ENCODE measurements around the gene TMCC2. TPM values are rescaled to one million over a fixed set of nuclear protein-coding genes. Genes with fewer than 3 reads are reported as not detected.

The TMCC2 gene
- total RNA-seq, 4 donors from 2014 or later = 0.33 to 2.1 (median 1.1) TPM

DNA sequence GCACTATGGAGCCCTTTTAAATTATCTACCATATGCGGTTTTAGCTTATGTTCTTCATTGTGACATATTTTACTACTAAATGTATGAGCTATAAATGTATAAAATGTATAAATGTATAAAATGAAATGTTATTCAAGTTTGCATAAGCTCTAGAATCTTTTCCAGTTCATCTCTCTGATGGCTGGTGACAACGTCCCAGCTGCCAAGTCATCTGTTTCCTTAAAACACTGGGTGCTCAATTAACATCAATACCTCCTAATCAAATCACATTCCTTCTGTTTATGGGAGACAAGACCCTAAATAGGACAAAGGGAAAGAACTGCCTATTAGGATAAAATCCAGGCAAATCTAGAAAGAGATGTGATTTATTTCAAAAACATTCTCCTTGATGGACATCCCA is 39.1 kb upstream of the TMCC2 start:
- TF ChIP-seq, protein P1, sequence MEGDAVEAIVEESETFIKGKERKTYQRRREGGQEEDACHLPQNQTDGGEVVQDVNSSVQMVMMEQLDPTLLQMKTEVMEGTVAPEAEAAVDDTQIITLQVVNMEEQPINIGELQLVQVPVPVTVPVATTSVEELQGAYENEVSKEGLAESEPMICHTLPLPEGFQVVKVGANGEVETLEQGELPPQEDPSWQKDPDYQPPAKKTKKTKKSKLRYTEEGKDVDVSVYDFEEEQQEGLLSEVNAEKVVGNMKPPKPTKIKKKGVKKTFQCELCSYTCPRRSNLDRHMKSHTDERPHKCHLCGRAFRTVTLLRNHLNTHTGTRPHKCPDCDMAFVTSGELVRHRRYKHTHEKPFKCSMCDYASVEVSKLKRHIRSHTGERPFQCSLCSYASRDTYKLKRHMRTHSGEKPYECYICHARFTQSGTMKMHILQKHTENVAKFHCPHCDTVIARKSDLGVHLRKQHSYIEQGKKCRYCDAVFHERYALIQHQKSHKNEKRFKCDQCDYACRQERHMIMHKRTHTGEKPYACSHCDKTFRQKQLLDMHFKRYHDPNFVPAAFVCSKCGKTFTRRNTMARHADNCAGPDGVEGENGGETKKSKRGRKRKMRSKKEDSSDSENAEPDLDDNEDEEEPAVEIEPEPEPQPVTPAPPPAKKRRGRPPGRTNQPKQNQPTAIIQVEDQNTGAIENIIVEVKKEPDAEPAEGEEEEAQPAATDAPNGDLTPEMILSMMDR (IDR thresholded peaks at IDR 0.05; ENCODE audit: low read depth) = no peak

DNA sequence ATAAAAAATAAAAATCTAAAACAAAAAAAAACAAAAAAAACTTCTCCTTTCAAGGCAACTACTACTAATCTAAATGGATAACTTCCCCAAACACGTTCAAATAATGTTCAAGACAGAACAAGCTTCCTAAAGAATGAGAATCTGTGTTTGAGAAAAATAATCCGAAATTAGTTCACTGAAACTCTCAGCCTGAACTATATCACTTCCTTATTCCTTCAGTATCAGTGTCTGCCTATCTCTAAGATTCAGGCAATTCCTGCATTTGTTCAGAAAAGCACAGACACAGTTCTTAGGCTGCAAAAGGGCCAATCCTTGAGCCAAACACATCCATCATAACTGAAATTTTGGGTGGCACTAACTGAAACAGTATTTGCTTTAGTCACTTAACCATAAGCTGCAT is 38.6 kb upstream of the TMCC2 start:
- TF ChIP-seq, protein P1 (IDR thresholded peaks at IDR 0.05; ENCODE audit: low read depth) = no peak

DNA sequence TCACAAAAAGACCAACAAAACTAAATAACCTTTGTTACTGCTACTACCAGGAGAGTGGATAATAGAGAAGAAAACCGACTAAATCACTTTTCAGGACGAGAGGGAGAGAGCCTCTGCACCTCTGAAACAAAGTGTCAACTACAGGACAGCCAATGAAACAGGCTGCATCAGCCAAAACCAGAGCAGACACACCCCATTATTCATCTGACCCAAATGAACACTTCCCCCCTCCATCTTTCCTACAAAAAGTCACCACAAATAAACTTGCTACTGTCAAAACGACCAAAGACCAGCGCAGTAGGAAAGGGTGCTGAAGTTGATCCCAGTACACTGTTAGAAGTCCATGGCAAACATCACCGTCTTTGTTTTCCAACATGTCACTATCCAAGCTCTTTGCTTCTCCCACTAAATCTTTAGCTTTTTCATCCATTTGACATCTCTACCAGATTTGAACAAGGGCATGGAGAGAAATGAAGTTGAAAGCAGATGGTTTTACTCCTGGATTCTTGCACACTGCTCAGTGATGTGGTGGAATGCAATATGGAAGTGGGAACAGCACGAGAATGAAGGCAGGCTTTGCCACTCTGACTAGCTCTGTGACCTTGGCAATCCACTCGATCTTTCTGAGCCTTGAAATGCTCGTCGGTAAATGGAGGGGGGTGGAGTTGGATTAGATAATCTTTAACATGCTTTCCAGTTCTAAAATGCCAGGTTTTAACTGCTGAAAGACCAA is 36.7 kb upstream of the TMCC2 start:
- TF ChIP-seq, protein P1 (IDR thresholded peaks at IDR 0.05; ENCODE audit: low read depth) = no peak

DNA sequence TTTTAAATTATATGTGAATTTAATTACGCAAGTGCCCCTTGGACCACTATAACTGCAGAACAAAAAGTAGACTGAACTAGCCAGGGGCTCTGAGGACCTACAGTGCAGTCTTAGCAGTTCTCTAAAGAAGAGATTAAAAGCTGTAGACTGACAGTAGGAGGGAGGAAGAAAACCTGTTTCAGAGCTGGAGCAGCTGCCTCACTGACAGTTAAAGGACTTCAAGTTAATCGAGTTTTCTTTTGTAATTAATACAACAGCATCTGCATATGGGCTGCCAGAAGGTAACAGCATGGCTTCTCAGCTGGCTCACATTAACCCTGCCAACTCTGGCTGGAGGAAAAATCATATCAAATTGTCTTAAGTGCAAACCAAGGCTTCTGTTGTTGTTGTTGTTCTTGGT is 36.1 kb upstream of the TMCC2 start:
- TF ChIP-seq, protein P1 (IDR thresholded peaks at IDR 0.05; ENCODE audit: low read depth) = no peak

DNA sequence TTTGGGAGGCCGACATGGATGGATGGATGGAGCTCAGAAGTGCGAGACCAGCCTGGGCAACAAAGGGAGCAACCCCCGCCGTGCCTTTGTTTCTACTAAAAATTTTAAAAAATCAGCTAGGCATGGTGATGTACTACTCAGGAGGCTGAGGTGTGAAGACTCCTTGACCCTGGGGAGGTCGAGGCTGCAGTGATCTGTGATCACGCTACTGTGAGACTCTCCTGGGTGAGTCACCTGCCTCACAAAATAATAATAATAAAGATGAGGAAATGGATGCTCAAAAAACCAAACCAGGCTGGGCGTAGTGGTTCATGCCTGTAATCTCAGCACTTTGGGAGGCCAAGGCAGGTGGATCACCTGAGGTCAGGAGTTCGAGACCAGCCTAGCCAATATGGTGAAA is 35.5 kb upstream of the TMCC2 start:
- TF ChIP-seq, protein P1 (IDR thresholded peaks at IDR 0.05; ENCODE audit: low read depth) = no peak

DNA sequence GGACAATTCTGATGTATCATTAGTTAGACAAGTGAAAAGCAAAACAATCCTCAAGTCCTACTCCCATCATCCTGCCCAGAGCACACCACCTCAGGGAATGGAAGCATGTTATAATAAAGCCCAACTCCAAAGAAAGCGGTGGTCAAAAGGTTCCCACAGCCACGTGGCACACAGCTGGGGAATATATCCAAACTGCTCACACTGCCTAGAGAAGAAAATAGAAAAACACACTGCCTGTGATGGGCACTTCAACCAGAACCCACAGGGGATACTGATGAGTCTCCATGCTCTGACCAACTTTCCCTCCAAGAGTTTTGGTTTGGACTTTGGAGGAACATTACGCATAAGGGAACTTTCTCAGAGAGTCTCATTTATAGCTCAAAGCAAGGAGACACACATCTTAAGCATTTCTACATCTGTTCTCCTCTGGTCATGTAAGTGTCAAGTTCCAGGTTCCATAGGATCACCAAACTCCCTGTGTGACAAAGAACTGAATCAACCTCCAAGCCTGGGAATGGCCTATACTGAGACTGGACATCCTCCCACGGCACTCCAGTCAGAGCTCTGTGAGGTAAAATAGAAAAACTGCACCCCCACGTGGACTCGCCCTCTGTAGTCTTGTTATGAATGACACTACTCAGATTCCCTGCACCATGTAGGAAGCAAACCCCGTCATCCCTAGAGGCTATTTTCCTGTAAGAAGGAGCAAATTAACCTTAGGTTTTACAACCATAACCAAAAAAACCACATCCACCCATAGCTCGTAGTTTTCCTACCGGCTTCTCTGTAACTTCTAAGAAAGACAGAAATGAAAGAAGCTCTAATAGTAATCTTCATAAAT is 28.4 kb upstream of the TMCC2 start:
- TF ChIP-seq, protein P1 (IDR thresholded peaks at IDR 0.05; ENCODE audit: low read depth) = no peak

DNA sequence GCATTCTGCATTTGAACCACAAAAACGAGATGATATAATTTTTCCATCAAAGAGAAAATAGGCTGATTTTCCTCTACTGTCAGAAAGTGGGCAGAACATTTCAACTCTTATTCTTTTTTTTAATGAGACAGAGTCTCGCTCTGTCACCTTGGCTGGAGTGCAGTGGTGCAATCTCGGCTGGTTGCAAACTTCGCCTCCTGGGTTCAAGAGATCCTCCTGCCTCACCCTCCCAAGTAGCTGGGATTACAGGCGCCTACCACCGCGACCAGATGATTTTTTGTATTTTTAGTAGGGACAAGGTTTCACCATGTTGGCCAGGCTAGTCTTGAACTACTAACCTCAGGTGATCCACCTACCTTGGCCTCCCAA is 27.8 kb upstream of the TMCC2 start:
- TF ChIP-seq, protein P1 (IDR thresholded peaks at IDR 0.05; ENCODE audit: low read depth) = no peak

All from subcutaneous adipose tissue (tissue), 4 donors.